Stimulated activated naive CD8-positive, alpha-beta T cell treated with anti-CD3 and anti-CD28 coated beads, Interleukin-15, Interleukin-2, amounts not matched to agents 100 ng/mL and 50 ng/mL, for 24 hours (primary cell): Measurements from ENCODE around the gene NT5C2.
"Not testable (repeated sequence)": the region's sequence is repeated elsewhere in the genome, so short reads cannot be mapped to it uniquely, and the experiment has no call there.

Experiments
- H3K27ac Mint-ChIP-seq: one replicate; pipeline ENCODE4 v1.8.0; 2021; ENCODE audit warnings: mild to moderate bottlenecking, mixed read lengths
- H3K27me3 Mint-ChIP-seq: one replicate; pipeline ENCODE4 v1.8.0; 2021; ENCODE audit warnings: mixed read lengths
- H3K36me3 Mint-ChIP-seq: one replicate; pipeline ENCODE4 v1.8.0; 2021; ENCODE audit warnings: low read depth, mixed read lengths
- H3K4me1 Mint-ChIP-seq: one replicate; pipeline ENCODE4 v1.8.0; 2021; ENCODE audit warnings: low read depth, mixed read lengths
- H3K4me3 Mint-ChIP-seq: one replicate; pipeline ENCODE4 v1.8.0; 2021; ENCODE audit warnings: mild to moderate bottlenecking, mixed read lengths
- H3K9me3 Mint-ChIP-seq: one replicate; pipeline ENCODE4 v1.8.0; 2021; ENCODE audit warnings: mixed read lengths

Gene NT5C2

GRCh38 chr10:103080891-103081581 is 112.0 kb downstream of the NT5C2 start:
- Mint-ChIP-seq H3K4me3 (no peak overlapping the region), H3K4me1 (no peaks in the 10 kb centered on the region), H3K9me3 (no peaks in the 10 kb centered on the region), H3K36me3 (peaks cover 25% of the 10 kb centered on the region), H3K27ac (no peak overlapping the region), H3K27me3 (no peaks in the 10 kb centered on the region)

GRCh38 chr10:103079946-103080345 is 113.1 kb downstream of the NT5C2 start:
- H3K4me3 Mint-ChIP-seq, result no peak overlapping the region
- no peaks in the 10 kb centered on the region for H3K9me3 Mint-ChIP-seq
- H3K4me1 Mint-ChIP-seq, result no peaks in the 10 kb centered on the region
- H3K36me3 Mint-ChIP-seq, result peaks cover 21% of the 10 kb centered on the region
- H3K27ac Mint-ChIP-seq, result no peak overlapping the region
- H3K27me3 Mint-ChIP-seq, result no peaks in the 10 kb centered on the region

GRCh38 chr10:103079100-103079499 is 114.0 kb downstream of the NT5C2 start:
- no peak overlapping the region for H3K4me3 Mint-ChIP-seq
- H3K27me3 Mint-ChIP-seq, result no peaks in the 10 kb centered on the region
- H3K4me1 Mint-ChIP-seq, result no peaks in the 10 kb centered on the region
- peaks cover 19% of the 10 kb centered on the region for H3K36me3 Mint-ChIP-seq
- no peaks in the 10 kb centered on the region for H3K9me3 Mint-ChIP-seq
- no peak overlapping the region for H3K27ac Mint-ChIP-seq

GRCh38 chr10:103078676-103079075 is 114.4 kb downstream of the NT5C2 start:
- H3K4me3 Mint-ChIP-seq, result no peak overlapping the region
- H3K27me3 Mint-ChIP-seq, result no peaks in the 10 kb centered on the region
- no peaks in the 10 kb centered on the region for H3K4me1 Mint-ChIP-seq
- H3K36me3 Mint-ChIP-seq, result peaks cover 17% of the 10 kb centered on the region
- no peak overlapping the region for H3K27ac Mint-ChIP-seq
- H3K9me3 Mint-ChIP-seq, result no peaks in the 10 kb centered on the region

- Mint-ChIP-seq H3K4me1 (no peaks in the 10 kb centered on the region), H3K27me3 (no peaks in the 10 kb centered on the region), H3K4me3 (no peak overlapping the region), H3K9me3 (no peaks in the 10 kb centered on the region), H3K36me3 (peaks cover 17% of the 10 kb centered on the region), H3K27ac (no peak overlapping the region)
Measured at GRCh38 chr10:103078309-103078615, 114.8 kb downstream of the NT5C2 start.

GRCh38 chr10:103077491-103078308 is 115.4 kb downstream of the NT5C2 start:
- H3K36me3 Mint-ChIP-seq, result peaks cover 17% of the 10 kb centered on the region
- no peak overlapping the region for H3K4me3 Mint-ChIP-seq
- no peaks in the 10 kb centered on the region for H3K27me3 Mint-ChIP-seq
- no peaks in the 10 kb centered on the region for H3K4me1 Mint-ChIP-seq
- no peak overlapping the region for H3K27ac Mint-ChIP-seq
- H3K9me3 Mint-ChIP-seq, result no peaks in the 10 kb centered on the region

GRCh38 chr10:103077020-103077419 is 116.1 kb downstream of the NT5C2 start:
- H3K27ac Mint-ChIP-seq, result no peak overlapping the region
- no peaks in the 10 kb centered on the region for H3K9me3 Mint-ChIP-seq
- H3K4me1 Mint-ChIP-seq, result no peaks in the 10 kb centered on the region
- H3K4me3 Mint-ChIP-seq, result no peak overlapping the region
- no peaks in the 10 kb centered on the region for H3K27me3 Mint-ChIP-seq
- H3K36me3 Mint-ChIP-seq, result peaks cover 17% of the 10 kb centered on the region

GRCh38 chr10:103072891-103073290 is 120.2 kb downstream of the NT5C2 start:
- peaks cover 20% of the 10 kb centered on the region for H3K4me1 Mint-ChIP-seq
- H3K36me3 Mint-ChIP-seq, result peaks cover 11% of the 10 kb centered on the region
- H3K27ac Mint-ChIP-seq, result no peak overlapping the region
- H3K27me3 Mint-ChIP-seq, result no peaks in the 10 kb centered on the region
- no peak overlapping the region for H3K4me3 Mint-ChIP-seq
- no peaks in the 10 kb centered on the region for H3K9me3 Mint-ChIP-seq

- Mint-ChIP-seq H3K4me1 (peaks cover 20% of the 10 kb centered on the region), H3K27ac (no peak overlapping the region), H3K36me3 (peaks cover 5% of the 10 kb centered on the region), H3K27me3 (no peaks in the 10 kb centered on the region), H3K9me3 (no peaks in the 10 kb centered on the region), H3K4me3 (no peak overlapping the region)
Measured at GRCh38 chr10:103072276-103072675, 120.8 kb downstream of the NT5C2 start.

- no peaks in the 10 kb centered on the region for H3K27me3 Mint-ChIP-seq
- no peak overlapping the region for H3K27ac Mint-ChIP-seq
- H3K4me3 Mint-ChIP-seq, result no peak overlapping the region
- H3K36me3 Mint-ChIP-seq, result no peaks in the 10 kb centered on the region
- H3K9me3 Mint-ChIP-seq, result no peaks in the 10 kb centered on the region
- peaks cover 20% of the 10 kb centered on the region for H3K4me1 Mint-ChIP-seq
Measured at GRCh38 chr10:103069453-103070331, 123.4 kb downstream of the NT5C2 start.

GRCh38 chr10:103067956-103068355 is 125.1 kb downstream of the NT5C2 start:
- H3K4me3 Mint-ChIP-seq, result no peak overlapping the region
- no peaks in the 10 kb centered on the region for H3K36me3 Mint-ChIP-seq
- no peak overlapping the region for H3K27ac Mint-ChIP-seq
- no peaks in the 10 kb centered on the region for H3K9me3 Mint-ChIP-seq
- H3K27me3 Mint-ChIP-seq, result no peaks in the 10 kb centered on the region
- H3K4me1 Mint-ChIP-seq, result peaks cover 20% of the 10 kb centered on the region

- Mint-ChIP-seq H3K9me3 (no peaks in the 10 kb centered on the region), H3K27ac (no peak overlapping the region), H3K36me3 (no peaks in the 10 kb centered on the region), H3K27me3 (no peaks in the 10 kb centered on the region), H3K4me3 (no peak overlapping the region), H3K4me1 (peaks cover 20% of the 10 kb centered on the region)
Measured at GRCh38 chr10:103067484-103067883, 125.6 kb downstream of the NT5C2 start.

GRCh38 chr10:103067099-103067477 is 126.0 kb downstream of the NT5C2 start:
- not testable (repeated sequence) for H3K27me3 Mint-ChIP-seq, H3K4me3 Mint-ChIP-seq, H3K27ac Mint-ChIP-seq, H3K36me3 Mint-ChIP-seq, H3K9me3 Mint-ChIP-seq
- H3K4me1 Mint-ChIP-seq, result peaks cover 20% of the 10 kb centered on the region

GRCh38 chr10:103066141-103067098 is 126.7 kb downstream of the NT5C2 start:
- Mint-ChIP-seq H3K27ac (no peak overlapping the region), H3K36me3 (no peaks in the 10 kb centered on the region), H3K4me1 (peaks cover 20% of the 10 kb centered on the region), H3K27me3 (no peaks in the 10 kb centered on the region), H3K9me3 (no peaks in the 10 kb centered on the region), H3K4me3 (no peak overlapping the region)
